ENCODE measurements around the gene SLC8A1. TPM values are rescaled to one million over a fixed set of nuclear protein-coding genes. Genes with fewer than 3 reads are reported as not detected.

Gene SLC8A1
- total RNA-seq, 1 experiment from 2014 or later: not detected

GRCh38 chr2:40466332-40466906 lies 14.5 kb upstream of the SLC8A1 start:
- Histone ChIP-seq H3K27me3 (replicated peaks; ENCODE audit: insufficient read depth, low read depth, low read length, poor library complexity) (peaks cover 8% of the 10 kb centered on the region), H3K4me3 (ENCODE audit: low read depth, low read length, poor library complexity, severe bottlenecking) (no peak overlapping the region), H3K4me1 (ENCODE audit: insufficient read depth, low read length, poor library complexity, severe bottlenecking) (no peaks in the 10 kb centered on the region), H3K36me3 (ENCODE audit: insufficient read depth, low read length, poor library complexity, severe bottlenecking) (no peaks in the 10 kb centered on the region), H3K27ac (ENCODE audit: low read depth, low read length, poor library complexity, severe bottlenecking) (no peak overlapping the region), H3K9me3 (ENCODE audit: low read depth, low read length, poor library complexity, severe bottlenecking) (no peaks in the 10 kb centered on the region)
- BruUV-seq (replicated peaks): no TSS peak
- intact Hi-C loops (cut with micrococcal nuclease; ENCODE audit: unreplicated experiment): no loop called here
- no peak for DNase-seq (ENCODE audit: low spot score)
- ChIA-PET POLR2A (ENCODE audit: low non-redundant PET) (no interaction called here), CTCF (no interaction called here)
- TF ChIP-seq CTCF (conservative IDR thresholded peaks at IDR 0.05; ENCODE audit: low read depth, low read length) (no peak), EZH2 (IDR thresholded peaks at IDR 0.05; ENCODE audit: borderline replicate concordance, low read depth, low read length, poor library complexity, severe bottlenecking) (no peak)

- TF ChIP-seq EZH2 (IDR thresholded peaks at IDR 0.05; ENCODE audit: borderline replicate concordance, low read depth, low read length, poor library complexity, severe bottlenecking) (no peak), CTCF (conservative IDR thresholded peaks at IDR 0.05; ENCODE audit: low read depth, low read length) (no peak)
- Histone ChIP-seq H3K36me3 (ENCODE audit: insufficient read depth, low read length, poor library complexity, severe bottlenecking) (no peaks in the 10 kb centered on the region), H3K27me3 (replicated peaks; ENCODE audit: insufficient read depth, low read depth, low read length, poor library complexity) (peaks cover 17% of the 10 kb centered on the region), H3K4me3 (ENCODE audit: low read depth, low read length, poor library complexity, severe bottlenecking) (no peak overlapping the region), H3K9me3 (ENCODE audit: low read depth, low read length, poor library complexity, severe bottlenecking) (no peaks in the 10 kb centered on the region), H3K27ac (ENCODE audit: low read depth, low read length, poor library complexity, severe bottlenecking) (no peak overlapping the region), H3K4me1 (ENCODE audit: insufficient read depth, low read length, poor library complexity, severe bottlenecking) (no peaks in the 10 kb centered on the region)
- DNase-seq (ENCODE audit: low spot score): no peak
- intact Hi-C loops (cut with micrococcal nuclease; ENCODE audit: unreplicated experiment): no loop called here
- POLR2A ChIA-PET (ENCODE audit: low non-redundant PET): no interaction called here
- no TSS peak for BruUV-seq (replicated peaks)
- CTCF ChIA-PET: interaction anchor here (0.6 kb wide), 1 partner anchor 15 kb away, joined by 4 read pairs; no protein-coding TSS in a partner anchor
Measured at GRCh38 chr2:40463112-40463511, 11.2 kb upstream of the SLC8A1 start.

- ChIA-PET CTCF (no interaction called here), POLR2A (ENCODE audit: low non-redundant PET) (no interaction called here)
- DNase-seq (ENCODE audit: low spot score): no peak
- H3K9me3 ChIP-seq (ENCODE audit: low read depth, low read length, poor library complexity, severe bottlenecking): no peaks in the 10 kb centered on the region
- no TSS peak for BruUV-seq (replicated peaks)
- H3K27ac ChIP-seq (ENCODE audit: low read depth, low read length, poor library complexity, severe bottlenecking): no peak overlapping the region
- H3K27me3 ChIP-seq (replicated peaks; ENCODE audit: insufficient read depth, low read depth, low read length, poor library complexity): peaks cover 60% of the 10 kb centered on the region
- intact Hi-C loops (cut with micrococcal nuclease; ENCODE audit: unreplicated experiment): no loop called here
- no peaks in the 10 kb centered on the region for H3K4me1 ChIP-seq (ENCODE audit: insufficient read depth, low read length, poor library complexity, severe bottlenecking)
- H3K4me3 ChIP-seq (ENCODE audit: low read depth, low read length, poor library complexity, severe bottlenecking): no peak overlapping the region
- H3K36me3 ChIP-seq (ENCODE audit: insufficient read depth, low read length, poor library complexity, severe bottlenecking): no peaks in the 10 kb centered on the region
- TF ChIP-seq CTCF (conservative IDR thresholded peaks at IDR 0.05; ENCODE audit: low read depth, low read length) (no peak), EZH2 (IDR thresholded peaks at IDR 0.05; ENCODE audit: borderline replicate concordance, low read depth, low read length, poor library complexity, severe bottlenecking) (no peak)
Measured at GRCh38 chr2:40458271-40458794, 6.4 kb upstream of the SLC8A1 start.
